Measurements from ENCODE around the gene COMMD6.

DNA sequence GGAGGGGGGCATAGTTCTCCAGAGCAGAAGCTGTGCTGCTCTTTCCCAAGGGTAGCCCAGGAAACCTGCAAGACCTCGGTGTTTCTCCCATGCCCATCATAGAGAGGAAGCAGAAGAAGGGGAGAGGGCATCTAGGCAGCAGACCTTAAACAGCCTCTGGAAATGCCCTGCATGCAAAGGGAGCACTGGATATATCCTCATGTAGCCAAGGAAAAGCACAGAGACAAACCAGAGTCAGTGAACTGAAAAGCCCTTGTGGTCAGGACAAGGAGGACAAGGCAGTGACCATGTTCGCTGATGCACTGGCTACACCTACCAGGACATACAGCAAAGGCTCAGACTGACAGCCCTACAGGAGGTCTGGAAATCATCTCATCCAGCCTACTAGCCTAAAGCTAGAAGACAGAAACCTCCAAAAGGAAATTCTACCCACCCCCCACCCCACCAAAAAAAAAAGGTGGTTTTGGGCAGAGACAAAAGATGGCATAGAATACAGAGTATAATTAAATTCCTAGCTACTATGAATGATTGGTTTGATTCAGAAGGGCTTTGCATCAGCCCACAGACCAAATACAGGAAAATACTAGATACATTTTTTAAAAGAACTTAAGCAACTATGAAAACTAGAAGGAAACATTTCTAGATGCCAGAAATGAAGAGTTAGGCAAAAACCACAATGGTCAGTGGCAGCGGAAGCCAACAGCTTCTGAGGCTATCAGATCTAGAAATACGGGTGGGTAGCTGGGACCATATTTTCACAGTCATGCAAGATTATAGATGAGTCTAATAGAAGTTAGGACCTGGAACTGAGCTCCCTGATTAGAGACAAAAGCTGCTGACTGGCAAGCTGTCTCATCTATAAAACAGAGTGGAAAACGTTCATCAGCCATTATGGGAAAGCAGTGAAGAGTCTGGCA, 51.2 kb downstream of the COMMD6 start:
- TF ChIP-seq CTCF (IDR thresholded peaks at IDR 0.05; ENCODE audit: extremely low read depth in 1 of 2, insufficient read depth in 1 of 2, low read depth in 1 of 2, low read length in 2 of 2) (no peak), EZH2 (IDR thresholded peaks at IDR 0.05; ENCODE audit: borderline replicate concordance, low read depth, low read length, severe bottlenecking) (no peak), POLR2A (IDR thresholded peaks at IDR 0.05; ENCODE audit: low read depth, low read length) (no peak), GATA2 (IDR thresholded peaks at IDR 0.05; ENCODE audit: insufficient read depth, insufficient read length, low read depth, low read length) (no peak), POLR2AphosphoS5 (IDR thresholded peaks at IDR 0.05; ENCODE audit: insufficient read depth, low read depth, low read length) (no peak), JUN (IDR thresholded peaks at IDR 0.05; ENCODE audit: borderline replicate concordance, insufficient read depth, insufficient read length, low read depth) (no peak), MYC (IDR thresholded peaks at IDR 0.05; ENCODE audit: low read depth, low read length) (no peak), FOS (IDR thresholded peaks at IDR 0.05; ENCODE audit: borderline replicate concordance, insufficient read depth, low read length) (no peak)
- TF ChIP-seq, protein P1, sequence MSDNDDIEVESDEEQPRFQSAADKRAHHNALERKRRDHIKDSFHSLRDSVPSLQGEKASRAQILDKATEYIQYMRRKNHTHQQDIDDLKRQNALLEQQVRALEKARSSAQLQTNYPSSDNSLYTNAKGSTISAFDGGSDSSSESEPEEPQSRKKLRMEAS (IDR thresholded peaks at IDR 0.05; ENCODE audit: insufficient read depth, insufficient read length) = no peak
